HepG2 (cell line): Measurements from ENCODE around the gene ITGB8. TPM values are rescaled to one million over a fixed set of nuclear protein-coding genes. Genes with fewer than 3 reads are reported as not detected.

ENCODE experiments used
- ARHGAP35 ChIP-seq: sonication (generic); formaldehyde crosslinking; IDR thresholded peaks from 2 replicates; pipeline ENCODE4 v1.9.0; 2022; ENCODE audit warnings: mild to moderate bottlenecking, inconsistent platforms, moderate library complexity, missing genetic modification reagents, borderline replicate concordance
- CBX5 ChIP-seq: sonication (generic); formaldehyde crosslinking; IDR thresholded peaks from 2 replicates; pipeline ENCODE4 v1.4.0; 2020; ENCODE audit warnings: missing genetic modification reagents, borderline replicate concordance
- FOSL2 ChIP-seq: sonication (generic); formaldehyde crosslinking; IDR thresholded peaks from 2 replicates; pipeline ENCODE4 v1.4.0; 2020; ENCODE audit warnings: missing genetic modification reagents
- HNRNPLL ChIP-seq: fragments of 200-400 bp; formaldehyde crosslinking; IDR thresholded peaks from 2 replicates; pipeline ENCODE4 v1.6.1; 2017; ENCODE audit warnings: mild to moderate bottlenecking, low read depth, low read length; ENCODE audit not compliant: poor library complexity, severe bottlenecking
- IRF2 ChIP-seq: IDR thresholded peaks from 2 replicates; pipeline ENCODE4 v1.6.1; 2018; ENCODE audit warnings: missing genetic modification reagents, missing compliant biosample characterization
- KIAA2018 ChIP-seq: sonication (generic); formaldehyde crosslinking; IDR thresholded peaks from 2 replicates; pipeline ENCODE4 v1.5.0; 2020; ENCODE audit warnings: mild to moderate bottlenecking, missing genetic modification reagents, borderline replicate concordance
- KLF12 ChIP-seq: sonication (generic); formaldehyde crosslinking; IDR thresholded peaks from 2 replicates; pipeline ENCODE4 v1.4.0; 2020; ENCODE audit warnings: missing genetic modification reagents, borderline replicate concordance
- MAZ ChIP-seq, 2 experiments: sonication (generic) in 1 of 2; formaldehyde crosslinking in 1 of 2; IDR thresholded peaks; 2 replicates each; pipeline versions ENCODE4 v1.5.0 to v1.6.1; 2012 to 2020; ENCODE audit warnings: low read depth in 2 of 2, mild to moderate bottlenecking in 2 of 2, borderline replicate concordance in 1 of 2, improper control_type of control experiment in 1 of 2, low read length in 1 of 2, missing genetic modification reagents in 1 of 2, moderate library complexity in 1 of 2
- MTA3 ChIP-seq: sonication (generic); formaldehyde crosslinking; IDR thresholded peaks from 2 replicates; pipeline ENCODE4 v1.4.0; 2020; ENCODE audit warnings: missing genetic modification reagents
- NR2F6 ChIP-seq, 2 experiments: IDR thresholded peaks; 2 replicates each; pipeline ENCODE4 v1.6.1; 2016; ENCODE audit warnings: antibody characterized with exemption in 1 of 2, mild to moderate bottlenecking in 1 of 2
- SP1 ChIP-seq, 2 experiments: fragments of 450-650 bp in 1 of 2; sonication (generic) in 1 of 2; formaldehyde crosslinking in 1 of 2; IDR thresholded peaks; 2 replicates each; pipeline versions ENCODE4 v1.4.0 to v1.6.1; 2016 to 2020; ENCODE audit warnings: missing genetic modification reagents in 1 of 2
- TARDBP ChIP-seq: sonication (generic); formaldehyde crosslinking; IDR thresholded peaks from 2 replicates; pipeline ENCODE4 v1.8.0; 2022; ENCODE audit warnings: mild to moderate bottlenecking, missing genetic modification reagents
- ZBTB3 ChIP-seq: sonication (generic); formaldehyde crosslinking; IDR thresholded peaks from 2 replicates; pipeline ENCODE4 v1.4.0; 2020; ENCODE audit warnings: low read depth, mild to moderate bottlenecking, moderate library complexity, missing genetic modification reagents, borderline replicate concordance
- ZFP41 ChIP-seq: sonication (generic); formaldehyde crosslinking; IDR thresholded peaks from 2 replicates; pipeline ENCODE4 v1.4.0; 2020; ENCODE audit warnings: mild to moderate bottlenecking, missing genetic modification reagents, borderline replicate concordance
- ZNF143 ChIP-seq: sonication (generic); formaldehyde crosslinking; IDR thresholded peaks from 2 replicates; pipeline ENCODE4 v1.4.0; 2020; ENCODE audit warnings: missing genetic modification reagents
- ZNF781 ChIP-seq: sonication (generic); formaldehyde crosslinking; IDR thresholded peaks from 2 replicates; pipeline ENCODE4 v1.5.1; 2020; ENCODE audit warnings: borderline replicate concordance, mild to moderate bottlenecking, missing genetic modification reagents; ENCODE audit errors: not compliant biosample characterization
- polyA plus RNA-seq, 8 experiments: library from polyadenylated mRNA; depleted of rRNA in 3 of 8; stranded (reverse) in 7 of 8; unstranded in 1 of 8; fragments of >200 nt; fragmentation: Illumina TruSeq in 4 of 8; extraction: Trizol in 4 of 8; gene quantifications; 2 replicates each; pipeline versions ENCODE4 v1.2.1 to v1.2.3, GENCODE V29; 2011 to 2016; ENCODE audit warnings: low read depth in 4 of 8, missing spikeins in 1 of 8, mixed read lengths in 1 of 8; ENCODE audit not compliant: insufficient read depth in 1 of 8
- total RNA-seq, 5 experiments: library from RNA; depleted of rRNA; stranded (reverse); fragments of >200 nt; fragmentation: Illumina TruSeq; extraction: Trizol; gene quantifications; 2 replicates each; pipeline ENCODE4 v1.2.3, GENCODE V29; 2016; ENCODE audit warnings: low read depth in 1 of 5

Gene ITGB8
- total and polyA plus RNA-seq, 2 of the 13 experiments (the other 11 are each of a cell fraction or from before 2014, with no cell fraction given) = 0.01 TPM; not detected in 1

- TF ChIP-seq NR2F6 (IDR thresholded peaks at IDR 0.05) = no peak
- no peak for TF ChIP-seq NR2F6 (CRISPR knock-in tag; IDR thresholded peaks at IDR 0.05)
- TF ChIP-seq MTA3 (CRISPR knock-in tag) = no peak
- TF ChIP-seq ARHGAP35 (CRISPR knock-in tag) = no peak
- no peak for TF ChIP-seq IRF2
- TF ChIP-seq ZNF143 = no peak
- no peak for TF ChIP-seq TARDBP (CRISPR knock-in tag)
- TF ChIP-seq HNRNPLL = peak; percentile 39
- no peak for TF ChIP-seq CBX5 (CRISPR knock-in tag)
- TF ChIP-seq ZBTB3 (CRISPR knock-in tag) = no peak
- 0 out of 2 replicates have a peak, but pooled peaks have one; percentile 37 for TF ChIP-seq FOSL2 (CRISPR knock-in tag)
- TF ChIP-seq KLF12 (CRISPR knock-in tag) = no peak
- no peak for TF ChIP-seq KIAA2018 (CRISPR knock-in tag)
- TF ChIP-seq MAZ (IDR thresholded peaks at IDR 0.05; ENCODE audit: borderline replicate concordance, low read depth, low read length) = no peak
- TF ChIP-seq MAZ (CRISPR knock-in tag; IDR thresholded peaks at IDR 0.05; ENCODE audit: low read depth) = no peak; the same call in 1 of the 2 replicates
- no peak for TF ChIP-seq ZFP41 (CRISPR knock-in tag)
- no peak for TF ChIP-seq SP1 (IDR thresholded peaks at IDR 0.05)
- TF ChIP-seq SP1 (CRISPR knock-in tag; IDR thresholded peaks at IDR 0.05) = no peak
- no peak for TF ChIP-seq ZNF781 (CRISPR knock-in tag)
These were observed at the start of gene ITGB8 (continued) for GRCh38 chr7:20330239-20330927.
